Spinal cord (tissue), 10 donors: ENCODE results near the gene SALL1. TPM values are rescaled to one million over a fixed set of nuclear protein-coding genes. Genes with fewer than 3 reads are reported as not detected.
A peak's percentile ranks its signal among the peaks of the same experiment; 100 is the strongest.

Experiments used
- DNase-seq, 6 donors: peaks; one replicate each; pipeline versions ENCODE4 v3.0.0 to v3.0.0-alpha.2; 2013 to 2015; ENCODE audit warnings: low spot score in 6 of 6, low read depth in 4 of 6
- H3K27ac ChIP-seq: one replicate; pipeline ENCODE4 v1.5.1; 2013; ENCODE audit warnings: low read depth, low read length, control low read depth
- H3K27me3 ChIP-seq: one replicate; pipeline ENCODE4 v1.6.1; 2013; ENCODE audit warnings: low read length; ENCODE audit not compliant: control insufficient read depth, insufficient read depth
- H3K36me3 ChIP-seq: one replicate; pipeline ENCODE4 v1.6.1; 2013; ENCODE audit warnings: low read length; ENCODE audit not compliant: control insufficient read depth, insufficient read depth
- H3K4me1 ChIP-seq: one replicate; pipeline ENCODE4 v1.6.1; 2013; ENCODE audit warnings: low read length; ENCODE audit not compliant: control insufficient read depth, insufficient read depth
- H3K4me3 ChIP-seq: one replicate; pipeline ENCODE4 v1.5.1; 2013; ENCODE audit warnings: low read depth, low read length, control low read depth
- H3K9me3 ChIP-seq: one replicate; pipeline ENCODE4 v1.6.1; 2013; ENCODE audit warnings: low read length; ENCODE audit not compliant: control insufficient read depth, insufficient read depth
- WGBS: methylation state at CpG from one replicate; pipeline ENCODE4 v1.1.5; 2013; ENCODE audit warnings: missing lambda C conversion rate; ENCODE audit not compliant: insufficient coverage; 5-methylcytosine and 5-hydroxymethylcytosine counted together
- polyA plus RNA-seq, 2 donors: library from polyadenylated mRNA; unstranded; fragments of 120-200 nt; gene quantifications; one replicate each; pipeline ENCODE4 v1.2.1, GENCODE V29; 2013; ENCODE audit not compliant: insufficient read length in 2 of 2
- total RNA-seq, 2 donors: library from RNA; depleted of rRNA in 1 of 2; stranded (reverse); fragments of 120-200 nt in 1 of 2; fragments of >200 nt in 1 of 2; gene quantifications; one replicate each; pipeline versions ENCODE4 v1.2.3 to v1.2.4, GENCODE V29; 2013 to 2014
- donor health status: healthy.

Gene SALL1
- total and polyA plus RNA-seq, 4 donors: 14.7 to 98.7 (median 48.5) TPM

- DNase-seq: no peak
- no peak overlapping the region for H3K27ac ChIP-seq
- H3K4me1 ChIP-seq: peaks cover 9% of the 10 kb centered on the region
- no CpG with 5 or more reads among the region's 2 CpGs for WGBS
- no peaks in the 10 kb centered on the region for H3K9me3 ChIP-seq
- no peak overlapping the region for H3K4me3 ChIP-seq
- peaks cover 17% of the 10 kb centered on the region for H3K27me3 ChIP-seq
- H3K36me3 ChIP-seq: no peaks in the 10 kb centered on the region
Observed at GRCh38 chr16:51109173-51109572, 41.9 kb downstream of the SALL1 start.

GRCh38 chr16:51107742-51108141, 43.3 kb downstream of the SALL1 start:
- Histone ChIP-seq H3K27ac (no peak overlapping the region), H3K36me3 (no peaks in the 10 kb centered on the region), H3K27me3 (peaks cover 7% of the 10 kb centered on the region), H3K9me3 (no peaks in the 10 kb centered on the region), H3K4me1 (no peaks in the 10 kb centered on the region), H3K4me3 (no peak overlapping the region)
- DNase-seq: no peak
- no CpG with 5 or more reads among the region's 2 CpGs for WGBS

DNA sequence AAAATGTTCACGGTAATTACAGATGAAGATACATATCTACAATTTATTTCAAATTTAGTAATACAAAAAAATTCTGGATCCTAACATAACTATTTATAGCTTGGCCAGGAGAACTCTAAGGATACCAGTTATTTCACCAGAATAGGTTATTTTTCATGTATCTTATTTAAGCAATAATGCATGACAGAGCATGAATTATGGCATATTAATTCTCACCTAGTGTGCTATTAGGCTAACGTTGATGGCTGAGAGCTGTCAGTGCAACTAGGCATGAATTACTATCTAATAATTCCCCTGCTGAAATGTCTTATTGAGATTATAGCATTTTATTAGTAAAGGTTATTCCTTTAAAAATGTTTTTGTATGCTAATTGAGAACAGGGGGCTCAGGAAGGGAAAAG, 44.5 kb downstream of the SALL1 start:
- Histone ChIP-seq H3K9me3 (no peaks in the 10 kb centered on the region), H3K36me3 (no peaks in the 10 kb centered on the region), H3K27me3 (peaks cover under 1% of the 10 kb centered on the region), H3K4me3 (no peak overlapping the region), H3K4me1 (no peaks in the 10 kb centered on the region), H3K27ac (no peak overlapping the region)
- no CpG with 5 or more reads among the region's 2 CpGs for whole genome bisulfite sequencing
- DNase-seq: peak in 1 of 6 donors; percentile 33

DNA sequence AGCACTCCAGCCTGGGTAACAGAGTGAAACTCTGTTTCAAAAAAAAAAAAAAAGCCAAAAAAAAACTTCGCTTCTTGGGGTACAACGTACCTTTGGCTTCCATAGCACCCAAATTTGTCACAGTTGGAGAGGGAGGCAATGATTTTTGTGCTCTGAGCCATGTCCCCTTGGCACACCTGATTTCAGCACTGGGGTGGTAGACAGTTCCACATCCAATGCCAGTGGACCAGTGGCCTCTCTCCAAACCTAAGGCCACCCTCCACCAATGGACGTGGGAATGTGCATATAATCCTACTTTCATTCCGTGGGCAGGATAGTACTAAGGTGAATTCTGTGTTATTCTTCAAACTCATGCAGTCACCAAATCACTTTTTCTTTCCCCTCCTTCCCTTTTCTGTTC, 47.5 kb downstream of the SALL1 start:
- WGBS: 100% methylated on average over 1 of the region's 4 CpGs

DNA sequence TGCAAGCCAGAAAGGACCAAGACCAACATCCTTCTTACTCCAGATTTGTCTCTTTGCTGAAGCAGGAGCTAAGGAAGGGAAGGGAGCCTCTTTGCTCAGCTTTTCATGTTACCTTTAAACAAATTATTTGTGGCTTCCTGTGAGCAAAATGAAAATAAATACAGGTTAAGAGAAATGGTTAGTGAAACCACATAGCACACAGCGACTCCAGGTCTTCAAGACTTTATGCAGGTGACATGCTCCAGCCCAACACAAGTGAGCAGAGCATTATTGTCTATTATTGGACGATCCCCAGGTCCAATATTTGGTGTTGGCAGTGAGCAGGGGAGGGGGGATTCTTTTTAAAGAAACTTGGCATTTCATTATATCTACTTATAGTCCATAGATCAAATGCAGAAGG, 53.3 kb downstream of the SALL1 start:
- H3K4me3 ChIP-seq: no peak overlapping the region
- no peak for DNase-seq
- 100% methylated on average over 1 of the region's 2 CpGs for WGBS
- no peaks in the 10 kb centered on the region for H3K36me3 ChIP-seq
- peaks cover 10% of the 10 kb centered on the region for H3K4me1 ChIP-seq
- no peaks in the 10 kb centered on the region for H3K9me3 ChIP-seq
- peaks cover 5% of the 10 kb centered on the region for H3K27me3 ChIP-seq
- no peak overlapping the region for H3K27ac ChIP-seq

More for the DNA sequence above, 47.5 kb downstream of the SALL1 start:
- no peaks in the 10 kb centered on the region for H3K4me1 ChIP-seq
- no peaks in the 10 kb centered on the region for H3K27me3 ChIP-seq
- no peak overlapping the region for H3K27ac ChIP-seq
- no peaks in the 10 kb centered on the region for H3K36me3 ChIP-seq
- no peak overlapping the region for H3K4me3 ChIP-seq
- DNase-seq: no peak
- H3K9me3 ChIP-seq: no peaks in the 10 kb centered on the region

DNA sequence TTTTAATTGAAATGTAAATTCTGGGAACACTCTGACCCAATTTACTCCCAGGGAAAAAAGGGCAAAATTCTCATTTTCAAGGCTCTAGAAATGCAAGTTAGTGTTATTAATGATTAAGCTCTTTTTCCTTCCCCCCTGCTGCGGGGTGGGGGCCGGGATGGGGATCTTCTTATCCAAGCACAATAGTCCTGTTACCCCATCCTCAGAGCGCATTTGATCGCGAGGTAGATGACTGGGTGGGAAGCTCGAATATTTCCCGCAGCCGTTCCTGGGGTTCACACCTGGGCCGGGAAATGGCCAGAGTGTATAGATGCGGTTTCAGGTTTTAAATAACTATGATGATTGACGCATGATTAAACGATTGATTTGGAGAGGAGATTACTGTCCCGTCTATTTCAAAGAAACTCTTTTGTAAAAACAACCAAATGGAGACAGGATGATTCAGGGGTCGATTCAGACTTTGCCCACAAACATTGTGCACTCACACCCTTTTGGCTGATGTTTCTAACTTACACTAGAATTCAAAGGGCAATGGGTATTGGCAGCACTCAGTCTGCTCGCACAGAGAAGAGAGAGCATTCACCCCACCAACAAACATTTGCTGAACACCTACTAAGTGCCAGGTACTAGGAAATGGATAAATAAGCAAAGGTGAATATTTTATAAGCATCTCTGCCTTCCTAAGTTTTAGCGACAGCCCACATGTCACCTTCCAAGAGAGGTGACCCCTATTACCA, 55.0 kb downstream of the SALL1 start:
- Histone ChIP-seq H3K9me3 (no peaks in the 10 kb centered on the region), H3K4me3 (no peak overlapping the region), H3K36me3 (no peaks in the 10 kb centered on the region), H3K4me1 (peaks cover 10% of the 10 kb centered on the region), H3K27ac (no peak overlapping the region), H3K27me3 (peaks cover 5% of the 10 kb centered on the region)
- WGBS: 35% methylated on average over 4 of the region's 16 CpGs
- no peak for DNase-seq

DNA sequence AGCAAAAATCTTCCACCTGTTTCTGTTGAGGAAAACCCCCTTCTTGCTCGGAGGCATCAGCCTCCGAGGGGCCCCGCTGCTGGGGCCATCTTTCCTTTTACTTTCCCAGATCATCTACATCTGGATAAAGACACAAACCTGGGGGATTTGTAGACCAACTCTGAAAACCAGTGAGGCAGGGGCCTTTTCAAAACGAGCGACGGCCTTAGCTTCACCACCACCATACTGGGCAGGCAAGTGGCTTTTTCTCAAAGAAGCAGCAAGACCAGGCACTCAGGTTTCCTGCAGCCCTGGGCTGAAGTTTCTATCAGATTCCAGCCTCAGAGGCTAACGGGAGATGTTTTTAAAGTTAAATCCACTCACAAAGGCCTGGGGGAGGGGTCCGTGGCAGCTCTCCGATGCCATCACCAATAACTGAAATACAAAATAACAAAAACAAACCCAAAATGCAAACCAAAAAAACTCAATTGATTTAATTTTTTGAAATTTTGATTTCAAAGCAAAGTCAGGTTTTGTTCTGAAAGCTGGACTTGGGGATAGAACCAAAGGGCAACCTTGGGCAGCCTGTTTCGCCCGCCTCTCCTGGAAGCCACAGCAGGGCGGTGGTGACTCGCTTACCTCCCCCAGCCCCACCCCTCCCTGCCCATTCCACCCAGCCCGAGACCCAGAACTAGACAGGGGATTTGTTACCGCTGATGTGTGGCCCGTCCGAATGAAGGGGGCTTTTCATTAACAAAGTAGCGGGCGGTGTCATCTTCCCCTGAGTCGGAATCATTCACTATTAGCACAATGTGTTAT, 55.8 kb downstream of the SALL1 start:
- Histone ChIP-seq H3K9me3 (no peaks in the 10 kb centered on the region), H3K27ac (no peak overlapping the region), H3K27me3 (peaks cover 5% of the 10 kb centered on the region), H3K4me1 (peaks cover 10% of the 10 kb centered on the region), H3K4me3 (no peak overlapping the region), H3K36me3 (no peaks in the 10 kb centered on the region)
- 43% methylated on average over 11 of the region's 20 CpGs for WGBS
- DNase-seq: peak in 1 of 6 donors; percentile 15

DNA sequence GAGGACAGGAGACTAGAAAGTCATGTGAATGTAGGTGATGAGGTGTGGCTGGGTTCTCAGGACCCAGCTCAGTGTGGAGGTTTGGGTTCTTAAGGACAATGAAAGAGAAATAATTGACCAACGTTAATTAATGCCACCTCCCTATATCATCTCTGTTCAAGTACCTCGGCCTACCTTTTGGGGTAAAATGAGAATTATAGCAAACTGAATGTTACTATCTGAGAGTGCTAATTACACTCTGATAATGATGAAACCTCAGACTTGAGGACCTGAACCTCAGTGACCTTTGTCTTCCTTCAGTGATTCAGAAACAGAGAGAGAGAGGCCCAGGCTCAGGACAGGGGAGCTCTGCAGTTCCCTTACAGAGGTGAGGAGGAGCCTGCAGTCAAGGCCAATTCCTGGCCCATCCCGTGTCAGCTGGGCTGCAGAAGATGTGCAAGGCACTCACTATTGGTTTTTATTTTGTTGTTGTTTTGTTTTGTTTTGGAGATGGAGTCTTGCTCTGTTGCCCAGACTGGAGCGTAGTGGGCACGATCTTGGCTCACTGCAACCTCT, 57.3 kb downstream of the SALL1 start:
- Histone ChIP-seq H3K36me3 (no peaks in the 10 kb centered on the region), H3K9me3 (no peaks in the 10 kb centered on the region), H3K4me1 (peaks cover 10% of the 10 kb centered on the region), H3K27ac (no peak overlapping the region), H3K27me3 (peaks cover 5% of the 10 kb centered on the region), H3K4me3 (no peak overlapping the region)
- 100% methylated on average over 1 of the region's 5 CpGs for WGBS
- no peak for DNase-seq
